Measurements from ENCODE around the gene NRXN3.

NRXN3 gene

DNA sequence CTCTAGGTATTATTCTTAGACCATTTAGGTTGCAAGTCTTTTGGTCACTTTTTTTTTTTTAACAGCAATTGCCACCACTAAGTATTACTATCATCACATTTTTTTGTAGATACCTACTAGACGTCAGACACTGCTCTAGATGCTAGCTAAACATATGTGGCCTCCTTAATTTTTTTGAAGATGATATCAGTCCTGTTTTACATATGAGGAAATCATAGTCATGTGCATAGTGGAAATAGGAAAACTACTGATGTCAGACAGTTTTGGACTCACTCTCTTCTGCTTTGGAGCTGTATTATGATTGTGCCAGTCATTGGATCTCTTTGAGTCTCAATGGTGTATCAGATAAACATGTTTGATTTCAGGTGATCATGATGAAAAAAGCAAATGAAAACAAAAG is 1736.8 kb downstream of the NRXN3 start:
- ATAC-seq (ENCODE audit: low read depth) (no peak), DNase-seq (ENCODE audit: low spot score) (no peak)
- H3K27ac ChIP-seq (ENCODE audit: poor library complexity, severe bottlenecking): no peak overlapping the region
- no peaks in the 10 kb centered on the region for H3K9me3 ChIP-seq (ENCODE audit: severe bottlenecking)
- TF ChIP-seq, protein P1, sequence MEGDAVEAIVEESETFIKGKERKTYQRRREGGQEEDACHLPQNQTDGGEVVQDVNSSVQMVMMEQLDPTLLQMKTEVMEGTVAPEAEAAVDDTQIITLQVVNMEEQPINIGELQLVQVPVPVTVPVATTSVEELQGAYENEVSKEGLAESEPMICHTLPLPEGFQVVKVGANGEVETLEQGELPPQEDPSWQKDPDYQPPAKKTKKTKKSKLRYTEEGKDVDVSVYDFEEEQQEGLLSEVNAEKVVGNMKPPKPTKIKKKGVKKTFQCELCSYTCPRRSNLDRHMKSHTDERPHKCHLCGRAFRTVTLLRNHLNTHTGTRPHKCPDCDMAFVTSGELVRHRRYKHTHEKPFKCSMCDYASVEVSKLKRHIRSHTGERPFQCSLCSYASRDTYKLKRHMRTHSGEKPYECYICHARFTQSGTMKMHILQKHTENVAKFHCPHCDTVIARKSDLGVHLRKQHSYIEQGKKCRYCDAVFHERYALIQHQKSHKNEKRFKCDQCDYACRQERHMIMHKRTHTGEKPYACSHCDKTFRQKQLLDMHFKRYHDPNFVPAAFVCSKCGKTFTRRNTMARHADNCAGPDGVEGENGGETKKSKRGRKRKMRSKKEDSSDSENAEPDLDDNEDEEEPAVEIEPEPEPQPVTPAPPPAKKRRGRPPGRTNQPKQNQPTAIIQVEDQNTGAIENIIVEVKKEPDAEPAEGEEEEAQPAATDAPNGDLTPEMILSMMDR (IDR thresholded peaks at IDR 0.05; ENCODE audit: poor library complexity, severe bottlenecking): no peak
- H3K4me3 ChIP-seq (ENCODE audit: severe bottlenecking): no peak overlapping the region
- H3K27me3 ChIP-seq (ENCODE audit: insufficient read depth, poor library complexity, severe bottlenecking): peaks cover 18% of the 10 kb centered on the region
- no peaks in the 10 kb centered on the region for H3K36me3 ChIP-seq (ENCODE audit: low read depth)
- no peaks in the 10 kb centered on the region for H3K4me1 ChIP-seq (ENCODE audit: insufficient read depth, poor library complexity, severe bottlenecking)

DNA sequence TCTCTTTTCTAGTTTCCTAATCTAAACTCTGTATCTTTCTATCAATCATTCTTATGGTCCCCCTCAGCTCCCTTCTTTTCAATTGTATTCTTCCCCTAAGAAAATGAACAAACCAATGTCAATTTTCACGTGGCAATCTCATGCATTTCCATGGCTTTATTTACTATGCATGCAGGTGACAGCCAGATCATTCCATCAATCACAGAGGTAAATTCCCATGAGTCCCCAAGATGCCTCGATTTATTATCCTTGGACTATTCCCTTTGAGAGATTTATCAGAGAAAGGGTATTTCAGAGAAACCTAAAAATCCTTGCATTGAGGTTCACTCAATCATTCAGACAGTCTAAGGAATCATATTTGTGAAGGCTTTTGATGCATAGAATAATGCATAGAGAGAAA is 1739.9 kb downstream of the NRXN3 start:
- Histone ChIP-seq H3K27ac (ENCODE audit: poor library complexity, severe bottlenecking) (no peak overlapping the region), H3K9me3 (ENCODE audit: severe bottlenecking) (no peaks in the 10 kb centered on the region), H3K27me3 (ENCODE audit: insufficient read depth, poor library complexity, severe bottlenecking) (peaks cover 11% of the 10 kb centered on the region), H3K4me1 (ENCODE audit: insufficient read depth, poor library complexity, severe bottlenecking) (no peaks in the 10 kb centered on the region), H3K4me3 (ENCODE audit: severe bottlenecking) (no peak overlapping the region), H3K36me3 (ENCODE audit: low read depth) (no peaks in the 10 kb centered on the region)
- TF ChIP-seq, protein P1 (IDR thresholded peaks at IDR 0.05; ENCODE audit: poor library complexity, severe bottlenecking): no peak
- no peak for DNase-seq (ENCODE audit: low spot score)
- ATAC-seq (ENCODE audit: low read depth): no peak

DNA sequence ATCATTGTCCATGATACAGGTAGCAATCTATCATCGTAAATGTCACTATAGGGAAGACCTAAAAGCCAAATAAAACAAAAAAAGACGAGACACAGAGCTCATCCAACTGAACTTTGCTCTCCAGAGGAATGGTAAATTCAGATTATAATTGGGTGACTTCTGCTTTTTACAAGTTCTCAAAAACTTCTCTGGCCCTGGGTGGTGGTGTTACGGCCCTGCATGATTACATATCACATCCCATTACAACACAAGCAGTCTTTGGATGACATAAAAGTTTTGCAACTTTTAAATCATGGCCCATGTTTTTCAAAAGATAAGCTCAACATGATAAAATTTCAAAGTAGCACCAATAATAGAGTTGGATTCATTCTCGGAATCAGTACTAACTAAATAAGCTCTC is 1741.6 kb downstream of the NRXN3 start:
- Histone ChIP-seq H3K27ac (ENCODE audit: poor library complexity, severe bottlenecking) (no peak overlapping the region), H3K4me3 (ENCODE audit: severe bottlenecking) (no peak overlapping the region), H3K9me3 (ENCODE audit: severe bottlenecking) (no peaks in the 10 kb centered on the region), H3K27me3 (ENCODE audit: insufficient read depth, poor library complexity, severe bottlenecking) (peaks cover 11% of the 10 kb centered on the region), H3K36me3 (ENCODE audit: low read depth) (no peaks in the 10 kb centered on the region), H3K4me1 (ENCODE audit: insufficient read depth, poor library complexity, severe bottlenecking) (no peaks in the 10 kb centered on the region)
- TF ChIP-seq, protein P1 (IDR thresholded peaks at IDR 0.05; ENCODE audit: poor library complexity, severe bottlenecking): no peak
- ATAC-seq (ENCODE audit: low read depth) (no peak), DNase-seq (ENCODE audit: low spot score) (no peak)

DNA sequence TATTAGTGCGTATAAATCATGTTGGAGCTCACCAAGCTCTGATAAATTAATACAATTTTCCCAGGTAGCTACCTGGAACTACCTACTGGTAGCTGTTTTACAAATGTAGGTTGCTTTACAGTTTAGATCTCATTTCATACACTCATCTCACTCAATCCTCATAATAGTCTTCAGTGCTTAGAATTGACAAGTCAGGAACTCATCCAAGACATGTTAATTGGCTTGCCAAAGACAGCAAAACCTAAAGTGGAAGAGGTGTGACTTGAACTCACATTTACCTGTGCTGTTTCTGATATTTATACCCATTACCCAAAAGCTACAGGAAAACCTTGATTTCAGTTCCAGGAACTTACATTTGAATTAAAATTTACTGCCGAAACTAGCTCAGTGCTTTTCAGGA is 1744.4 kb downstream of the NRXN3 start:
- no peaks in the 10 kb centered on the region for H3K9me3 ChIP-seq (ENCODE audit: severe bottlenecking)
- no peak for DNase-seq (ENCODE audit: low spot score)
- H3K4me3 ChIP-seq (ENCODE audit: severe bottlenecking): no peak overlapping the region
- peaks cover 11% of the 10 kb centered on the region for H3K27me3 ChIP-seq (ENCODE audit: insufficient read depth, poor library complexity, severe bottlenecking)
- no peaks in the 10 kb centered on the region for H3K4me1 ChIP-seq (ENCODE audit: insufficient read depth, poor library complexity, severe bottlenecking)
- H3K27ac ChIP-seq (ENCODE audit: poor library complexity, severe bottlenecking): no peak overlapping the region
- TF ChIP-seq, protein P1 (IDR thresholded peaks at IDR 0.05; ENCODE audit: poor library complexity, severe bottlenecking): no peak
- no peaks in the 10 kb centered on the region for H3K36me3 ChIP-seq (ENCODE audit: low read depth)
- ATAC-seq (ENCODE audit: low read depth): no peak

DNA sequence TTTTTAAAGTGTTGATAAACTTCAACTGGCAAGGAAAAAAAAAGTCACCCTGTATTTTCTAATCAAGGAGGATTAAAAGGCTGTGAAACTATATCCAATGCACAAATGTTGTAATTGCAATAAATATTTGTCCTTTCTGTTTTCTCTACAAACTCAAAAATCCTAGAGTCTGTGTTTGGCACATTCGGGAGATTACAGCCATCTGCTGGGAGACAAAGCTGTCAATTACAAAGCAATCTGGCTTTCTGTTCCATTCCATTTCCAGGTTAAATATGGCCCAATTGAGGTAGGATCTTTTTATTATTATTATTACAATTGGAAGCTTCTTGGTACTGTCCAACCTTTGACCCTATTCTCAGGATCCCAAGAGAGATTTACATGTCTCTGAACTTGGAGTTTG is 1745.2 kb downstream of the NRXN3 start:
- Histone ChIP-seq H3K9me3 (ENCODE audit: severe bottlenecking) (no peaks in the 10 kb centered on the region), H3K27ac (ENCODE audit: poor library complexity, severe bottlenecking) (no peak overlapping the region), H3K36me3 (ENCODE audit: low read depth) (no peaks in the 10 kb centered on the region), H3K27me3 (ENCODE audit: insufficient read depth, poor library complexity, severe bottlenecking) (peaks cover 11% of the 10 kb centered on the region), H3K4me3 (ENCODE audit: severe bottlenecking) (no peak overlapping the region), H3K4me1 (ENCODE audit: insufficient read depth, poor library complexity, severe bottlenecking) (no peaks in the 10 kb centered on the region)
- TF ChIP-seq, protein P1 (IDR thresholded peaks at IDR 0.05; ENCODE audit: poor library complexity, severe bottlenecking): no peak
- no peak for ATAC-seq (ENCODE audit: low read depth)
- no peak for DNase-seq (ENCODE audit: low spot score)

Data from RWPE2 (cell line).